ENCODE results near the gene CIAPIN1. TPM values are rescaled to one million over a fixed set of nuclear protein-coding genes. Genes with fewer than 3 reads are reported as not detected.
A peak's percentile ranks its signal among the peaks of the same experiment; 100 is the strongest.

The CIAPIN1 gene
- total RNA-seq, 1 experiment from 2014 or later = 37.7 TPM

DNA sequence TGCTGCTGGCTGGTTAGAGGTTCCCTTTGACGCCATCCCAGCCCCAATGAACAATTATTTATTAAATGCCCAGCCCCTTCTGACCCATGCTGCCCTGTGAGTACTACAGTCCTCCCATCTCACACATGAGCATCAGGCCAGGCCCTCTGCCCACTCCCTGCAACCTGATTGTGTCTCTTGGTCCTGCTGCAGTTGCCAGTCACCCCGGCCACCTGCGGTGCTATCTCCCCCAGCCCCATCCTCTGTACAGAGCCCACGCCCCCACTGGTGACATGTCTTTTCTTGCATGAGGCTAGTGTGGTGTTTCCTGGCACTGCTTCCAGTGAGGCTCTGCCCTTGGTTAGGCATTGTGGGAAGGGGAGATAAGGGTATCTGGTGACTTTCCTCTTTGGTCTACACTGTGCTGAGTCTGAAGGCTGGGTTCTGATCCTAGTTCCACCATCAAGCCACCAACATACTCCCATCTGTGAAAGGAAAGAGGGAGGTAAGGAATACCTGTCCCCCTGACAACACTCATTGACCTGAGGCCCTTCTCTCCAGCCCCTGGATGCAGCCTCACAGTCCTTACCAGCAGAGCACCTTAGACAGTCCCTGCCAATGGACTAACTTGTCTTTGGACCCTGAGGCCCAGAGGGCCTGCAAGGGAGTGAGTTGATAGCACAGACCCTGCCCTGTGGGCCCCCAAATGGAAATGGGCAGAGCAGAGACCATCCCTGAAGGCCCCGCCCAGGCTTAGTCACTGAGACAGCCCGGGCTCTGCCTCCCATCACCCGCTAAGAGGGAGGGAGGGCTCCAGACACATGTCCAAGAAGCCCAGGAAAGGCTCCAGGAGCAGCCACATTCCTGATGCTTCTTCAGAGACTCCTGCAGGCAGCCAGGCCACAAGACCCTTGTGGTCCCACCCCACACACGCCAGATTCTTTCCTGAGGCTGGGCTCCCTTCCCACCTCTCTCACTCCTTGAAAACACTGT lies 63.6 kb downstream of the CIAPIN1 start:
- peaks cover 1% of the 10 kb centered on the region; the same call in 1 of the 2 replicates for H3K27me3 ChIP-seq (ENCODE audit: low read length)
- H3K4me1 ChIP-seq (ENCODE audit: low read length) = peaks cover 12% of the 10 kb centered on the region
- H4K20me1 ChIP-seq (ENCODE audit: insufficient read depth, low read depth, low read length) = 0 out of 2 replicates have a peak, but pooled peaks cover 3% of the 10 kb centered on the region
- no peak overlapping the region for H3K27ac ChIP-seq (ENCODE audit: low read length)
- no peak overlapping the region for H3K4me3 ChIP-seq (ENCODE audit: low read length)
- H3K9ac ChIP-seq (ENCODE audit: low read length) = no peak overlapping the region
- H3K9me2 ChIP-seq (replicated peaks; ENCODE audit: insufficient read depth, low read length) = no peaks in the 10 kb centered on the region
- H3K36me3 ChIP-seq (ENCODE audit: insufficient read depth, low read length) = no peaks in the 10 kb centered on the region
- H2AFZ ChIP-seq (ENCODE audit: low read length) = no peak overlapping the region
- no peak for DNase-seq
- H3K79me2 ChIP-seq (ENCODE audit: low read length) = no peaks in the 10 kb centered on the region
- H3K4me2 ChIP-seq (ENCODE audit: low read depth, low read length, poor library complexity, severe bottlenecking) = peak overlapping the region; percentile 3
- no peaks in the 10 kb centered on the region for H3K9me3 ChIP-seq (ENCODE audit: low read length)

DNA sequence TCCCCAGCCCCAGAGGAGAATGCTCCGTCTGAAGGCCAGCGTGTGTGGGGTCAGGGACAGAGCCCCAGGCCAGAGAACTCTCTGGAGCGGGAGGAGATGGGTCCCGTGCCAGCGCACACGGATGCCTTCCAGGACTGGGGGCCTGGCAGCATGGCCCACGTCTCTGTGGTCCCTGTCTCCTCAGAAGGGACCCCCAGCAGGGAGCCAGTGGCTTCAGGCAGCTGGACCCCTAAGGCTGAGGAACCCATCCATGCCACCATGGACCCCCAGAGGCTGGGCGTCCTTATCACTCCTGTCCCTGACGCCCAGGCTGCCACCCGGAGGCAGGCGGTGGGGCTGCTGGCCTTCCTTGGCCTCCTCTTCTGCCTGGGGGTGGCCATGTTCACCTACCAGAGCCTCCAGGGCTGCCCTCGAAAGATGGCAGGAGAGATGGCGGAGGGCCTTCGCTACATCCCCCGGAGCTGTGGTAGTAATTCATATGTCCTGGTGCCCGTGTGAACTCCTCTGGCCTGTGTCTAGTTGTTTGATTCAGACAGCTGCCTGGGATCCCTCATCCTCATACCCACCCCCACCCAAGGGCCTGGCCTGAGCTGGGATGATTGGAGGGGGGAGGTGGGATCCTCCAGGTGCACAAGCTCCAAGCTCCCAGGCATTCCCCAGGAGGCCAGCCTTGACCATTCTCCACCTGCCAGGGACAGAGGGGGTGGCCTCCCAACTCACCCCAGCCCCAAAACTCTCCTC lies 64.5 kb downstream of the CIAPIN1 start:
- Histone ChIP-seq H3K9me3 (ENCODE audit: low read length) (no peaks in the 10 kb centered on the region), H4K20me1 (ENCODE audit: insufficient read depth, low read depth, low read length) (0 out of 2 replicates have a peak, but pooled peaks cover 3% of the 10 kb centered on the region), H3K9me2 (replicated peaks; ENCODE audit: insufficient read depth, low read length) (no peaks in the 10 kb centered on the region), H3K27ac (ENCODE audit: low read length) (no peak overlapping the region), H3K36me3 (ENCODE audit: insufficient read depth, low read length) (no peaks in the 10 kb centered on the region), H3K27me3 (ENCODE audit: low read length) (no peaks in the 10 kb centered on the region), H3K4me2 (ENCODE audit: low read depth, low read length, poor library complexity, severe bottlenecking) (no peak overlapping the region), H3K4me3 (ENCODE audit: low read length) (no peak overlapping the region), H3K79me2 (ENCODE audit: low read length) (no peaks in the 10 kb centered on the region), H2AFZ (ENCODE audit: low read length) (no peak overlapping the region), H3K9ac (ENCODE audit: low read length) (no peak overlapping the region), H3K4me1 (ENCODE audit: low read length) (peaks cover 16% of the 10 kb centered on the region)
- no peak for DNase-seq

DNA sequence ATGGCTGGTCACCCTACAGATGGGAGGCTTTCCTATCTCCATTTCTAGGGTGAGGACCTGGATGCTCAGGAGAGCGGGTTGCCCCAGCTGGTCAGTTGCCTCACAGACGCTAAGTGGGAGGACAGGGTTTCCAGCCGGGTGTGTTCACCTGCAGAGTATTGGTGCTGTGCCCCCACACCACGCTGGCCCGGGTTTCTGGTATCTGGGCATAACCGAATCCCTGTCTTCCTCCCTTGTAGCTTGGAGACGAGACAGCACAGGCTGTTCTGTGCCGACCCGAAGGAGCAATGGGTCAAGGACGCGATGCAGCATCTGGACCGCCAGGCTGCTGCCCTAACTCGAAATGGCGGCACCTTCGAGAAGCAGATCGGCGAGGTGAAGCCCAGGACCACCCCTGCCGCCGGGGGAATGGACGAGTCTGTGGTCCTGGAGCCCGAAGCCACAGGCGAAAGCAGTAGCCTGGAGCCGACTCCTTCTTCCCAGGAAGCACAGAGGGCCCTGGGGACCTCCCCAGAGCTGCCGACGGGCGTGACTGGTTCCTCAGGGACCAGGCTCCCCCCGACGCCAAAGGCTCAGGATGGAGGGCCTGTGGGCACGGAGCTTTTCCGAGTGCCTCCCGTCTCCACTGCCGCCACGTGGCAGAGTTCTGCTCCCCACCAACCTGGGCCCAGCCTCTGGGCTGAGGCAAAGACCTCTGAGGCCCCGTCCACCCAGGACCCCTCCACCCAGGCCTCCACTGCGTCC lies 65.2 kb downstream of the CIAPIN1 start:
- no peak overlapping the region for H3K4me3 ChIP-seq (ENCODE audit: low read length)
- no peaks in the 10 kb centered on the region for H3K27me3 ChIP-seq (ENCODE audit: low read length)
- H4K20me1 ChIP-seq (ENCODE audit: insufficient read depth, low read depth, low read length) = 0 out of 2 replicates have a peak, but pooled peaks cover 3% of the 10 kb centered on the region
- no peaks in the 10 kb centered on the region for H3K9me3 ChIP-seq (ENCODE audit: low read length)
- no peak overlapping the region for H3K9ac ChIP-seq (ENCODE audit: low read length)
- no peaks in the 10 kb centered on the region for H3K79me2 ChIP-seq (ENCODE audit: low read length)
- no peak for DNase-seq
- H3K4me2 ChIP-seq (ENCODE audit: low read depth, low read length, poor library complexity, severe bottlenecking) = no peak overlapping the region
- no peak overlapping the region for H3K27ac ChIP-seq (ENCODE audit: low read length)
- no peaks in the 10 kb centered on the region for H3K36me3 ChIP-seq (ENCODE audit: insufficient read depth, low read length)
- no peak overlapping the region for H2AFZ ChIP-seq (ENCODE audit: low read length)
- no peaks in the 10 kb centered on the region for H3K9me2 ChIP-seq (replicated peaks; ENCODE audit: insufficient read depth, low read length)
- H3K4me1 ChIP-seq (ENCODE audit: low read length) = peaks cover 24% of the 10 kb centered on the region

DNA sequence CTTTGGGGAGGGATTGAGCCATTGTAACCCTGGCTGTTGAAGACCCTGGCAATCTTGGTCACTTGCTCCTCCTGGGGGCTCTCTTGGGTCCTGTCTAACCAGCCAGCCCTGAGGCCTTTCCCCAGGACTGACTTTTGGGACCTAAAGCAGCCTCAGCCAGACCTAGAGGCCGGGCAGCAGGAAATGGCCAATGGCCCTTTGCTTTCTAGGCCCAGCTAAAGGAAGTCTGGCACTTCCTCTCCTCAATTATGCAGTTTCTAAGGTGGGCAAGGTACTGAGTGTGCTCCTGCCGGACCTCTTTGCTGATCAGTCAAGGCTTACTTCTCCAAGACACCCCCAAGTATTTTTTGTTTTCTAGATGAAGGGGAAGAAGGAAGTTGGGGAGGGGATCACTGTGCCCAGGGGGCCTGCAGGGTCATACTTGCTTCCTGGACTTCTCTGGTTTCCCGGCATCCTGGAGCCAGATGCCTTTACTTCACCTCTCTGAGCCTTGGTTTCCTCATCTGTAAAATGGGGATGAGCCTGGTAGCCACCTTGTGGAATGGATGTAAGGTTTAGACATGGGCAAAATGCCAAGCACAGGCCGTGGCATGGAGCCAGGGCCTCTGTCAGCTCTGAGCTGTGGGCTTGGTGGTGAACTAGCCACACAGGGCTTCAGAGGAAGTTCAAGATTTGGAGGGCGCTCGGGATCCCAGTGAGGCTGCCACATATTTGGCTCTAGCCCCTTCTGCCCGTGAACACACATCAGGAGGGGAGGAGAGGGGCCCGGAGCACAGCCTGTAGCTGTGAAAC lies 66.3 kb downstream of the CIAPIN1 start:
- DNase-seq = peak; percentile 47
- 0 out of 2 replicates have a peak, but pooled peaks cover 2% of the 10 kb centered on the region for H4K20me1 ChIP-seq (ENCODE audit: insufficient read depth, low read depth, low read length)
- no peaks in the 10 kb centered on the region for H3K36me3 ChIP-seq (ENCODE audit: insufficient read depth, low read length)
- no peaks in the 10 kb centered on the region for H3K79me2 ChIP-seq (ENCODE audit: low read length)
- no peak overlapping the region for H3K4me2 ChIP-seq (ENCODE audit: low read depth, low read length, poor library complexity, severe bottlenecking)
- no peak overlapping the region for H2AFZ ChIP-seq (ENCODE audit: low read length)
- H3K4me3 ChIP-seq (ENCODE audit: low read length) = no peak overlapping the region
- H3K9me3 ChIP-seq (ENCODE audit: low read length) = no peaks in the 10 kb centered on the region
- peaks cover 27% of the 10 kb centered on the region for H3K4me1 ChIP-seq (ENCODE audit: low read length)
- no peak overlapping the region for H3K27ac ChIP-seq (ENCODE audit: low read length)
- no peak overlapping the region for H3K9ac ChIP-seq (ENCODE audit: low read length)
- H3K27me3 ChIP-seq (ENCODE audit: low read length) = no peaks in the 10 kb centered on the region
- H3K9me2 ChIP-seq (replicated peaks; ENCODE audit: insufficient read depth, low read length) = no peaks in the 10 kb centered on the region

DNA sequence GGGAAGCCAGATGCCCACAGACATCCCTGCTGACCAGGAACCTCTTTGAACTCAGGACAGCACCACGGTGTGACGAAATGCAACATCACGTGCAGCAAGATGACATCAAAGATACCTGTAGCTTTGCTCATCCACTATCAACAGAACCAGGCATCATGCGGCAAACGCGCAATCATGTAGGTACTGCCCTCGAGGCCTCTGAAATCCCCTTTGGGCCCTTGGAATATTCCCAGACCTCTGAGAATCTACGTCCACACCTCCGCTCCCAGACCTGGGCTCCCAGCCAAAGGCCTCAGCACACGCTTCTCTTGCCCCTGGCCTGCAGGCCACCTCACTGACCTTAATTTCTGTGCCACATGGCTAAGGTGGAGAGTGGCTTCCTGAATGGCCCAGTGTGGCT lies 67.6 kb downstream of the CIAPIN1 start:
- no peaks in the 10 kb centered on the region for H3K9me3 ChIP-seq (ENCODE audit: low read length)
- no peak overlapping the region for H2AFZ ChIP-seq (ENCODE audit: low read length)
- H3K27ac ChIP-seq (ENCODE audit: low read length) = no peak overlapping the region
- no peaks in the 10 kb centered on the region for H4K20me1 ChIP-seq (ENCODE audit: insufficient read depth, low read depth, low read length)
- H3K27me3 ChIP-seq (ENCODE audit: low read length) = no peaks in the 10 kb centered on the region
- no peak overlapping the region for H3K4me2 ChIP-seq (ENCODE audit: low read depth, low read length, poor library complexity, severe bottlenecking)
- peaks cover 21% of the 10 kb centered on the region for H3K4me1 ChIP-seq (ENCODE audit: low read length)
- no peak overlapping the region for H3K4me3 ChIP-seq (ENCODE audit: low read length)
- H3K79me2 ChIP-seq (ENCODE audit: low read length) = no peaks in the 10 kb centered on the region
- DNase-seq = no peak
- no peaks in the 10 kb centered on the region for H3K9me2 ChIP-seq (replicated peaks; ENCODE audit: insufficient read depth, low read length)
- H3K9ac ChIP-seq (ENCODE audit: low read length) = no peak overlapping the region
- H3K36me3 ChIP-seq (ENCODE audit: insufficient read depth, low read length) = no peaks in the 10 kb centered on the region

Other genes starting within 250 kb of the CIAPIN1 start
- 44.5 and 96.8 TPM in 2 replicates for gene ARL2BP, start 202.1 kb downstream of the CIAPIN1 start, total RNA-seq (2014; rRNA removed; shearing (Covaris generic); ENCODE audit: low replicate concordance)
- gene PLLP, start 162.7 kb downstream of the CIAPIN1 start, total RNA-seq (2014; rRNA removed; shearing (Covaris generic); ENCODE audit: low replicate concordance) = not detected in 2 replicates
- gene CCL22, start 88.6 kb downstream of the CIAPIN1 start, total RNA-seq (2014; rRNA removed; shearing (Covaris generic); ENCODE audit: low replicate concordance) = not detected in 2 replicates
- not detected in 2 replicates for gene CX3CL1, start 74.9 kb downstream of the CIAPIN1 start, total RNA-seq (2014; rRNA removed; shearing (Covaris generic); ENCODE audit: low replicate concordance)
- gene CCL17, start 42.6 kb downstream of the CIAPIN1 start, total RNA-seq (2014; rRNA removed; shearing (Covaris generic); ENCODE audit: low replicate concordance) = not detected in 2 replicates
- gene COQ9, start 94 bp upstream of the CIAPIN1 start, total RNA-seq (2014; rRNA removed; shearing (Covaris generic); ENCODE audit: low replicate concordance) = 39.5 and 46.9 TPM in 2 replicates
- 75.5 and 87.6 TPM in 2 replicates for gene POLR2C, start 15.3 kb upstream of the CIAPIN1 start, total RNA-seq (2014; rRNA removed; shearing (Covaris generic); ENCODE audit: low replicate concordance)
- gene DOK4, start 39.1 kb upstream of the CIAPIN1 start, total RNA-seq (2014; rRNA removed; shearing (Covaris generic); ENCODE audit: low replicate concordance) = 3.2 and 3.4 TPM in 2 replicates
- 5.9 and 25.7 TPM in 2 replicates for gene CCDC102A, start 89.2 kb upstream of the CIAPIN1 start, total RNA-seq (2014; rRNA removed; shearing (Covaris generic); ENCODE audit: low replicate concordance)
- 2.9 and 3.0 TPM in 2 replicates for gene ADGRG5, start 95.3 kb upstream of the CIAPIN1 start, total RNA-seq (2014; rRNA removed; shearing (Covaris generic); ENCODE audit: low replicate concordance)
- gene ADGRG1, start 181.2 kb upstream of the CIAPIN1 start, total RNA-seq (2014; rRNA removed; shearing (Covaris generic); ENCODE audit: low replicate concordance) = not detected in 2 replicates
- not detected in 2 replicates for gene ADGRG3, start 220.9 kb upstream of the CIAPIN1 start, total RNA-seq (2014; rRNA removed; shearing (Covaris generic); ENCODE audit: low replicate concordance)
- gene DRC7, start 247.4 kb upstream of the CIAPIN1 start, total RNA-seq (2014; rRNA removed; shearing (Covaris generic); ENCODE audit: low replicate concordance) = not detected in 2 replicates